Loucy (cell line): ENCODE data around the gene ADGRL3.

Source experiments
- H2AFZ ChIP-seq: fragments of 200-600 bp; sonication (generic); 2 replicates; pipeline ENCODE4 v1.6.0; 2016; ENCODE audit warnings: antibody characterized with exemption, mild to moderate bottlenecking, low read length, moderate library complexity
- H3F3A ChIP-seq: fragments of 200-600 bp; 2 replicates; pipeline ENCODE4 v1.6.0; 2016; ENCODE audit warnings: antibody characterized with exemption, low read depth, mild to moderate bottlenecking
- H3K27me3 ChIP-seq: fragments of 200-600 bp; sonication (generic); 2 replicates; pipeline ENCODE4 v1.6.1; 2014; ENCODE audit warnings: low read length, mild to moderate bottlenecking; ENCODE audit not compliant: insufficient read depth, poor library complexity, severe bottlenecking
- H3K36me3 ChIP-seq: fragments of 200-600 bp; sonication (generic); 2 replicates; pipeline ENCODE4 v1.6.1; 2016; ENCODE audit warnings: low read length; ENCODE audit not compliant: insufficient read depth
- H3K4me1 ChIP-seq: fragments of 200-600 bp; sonication (generic); 2 replicates; pipeline ENCODE4 v1.5.1; 2014; ENCODE audit warnings: low read length, mild to moderate bottlenecking; ENCODE audit not compliant: insufficient read depth, poor library complexity, severe bottlenecking
- H3K4me2 ChIP-seq: fragments of 200-600 bp; sonication (generic); 2 replicates; pipeline ENCODE4 v1.6.0; 2014; ENCODE audit warnings: antibody characterized with exemption, low read length, low read depth, mild to moderate bottlenecking; ENCODE audit not compliant: poor library complexity, severe bottlenecking
- H3K4me3 ChIP-seq: fragments of 200-600 bp; sonication (generic); 2 replicates; pipeline ENCODE4 v1.5.1; 2014; ENCODE audit warnings: low read length, mild to moderate bottlenecking, mixed read lengths; ENCODE audit not compliant: poor library complexity, severe bottlenecking
- H3K79me2 ChIP-seq: fragments of 200-600 bp; sonication (generic); 2 replicates; pipeline ENCODE4 v1.6.1; 2014; ENCODE audit warnings: low read length; ENCODE audit not compliant: insufficient read depth
- H3K9ac ChIP-seq: fragments of 200-600 bp; sonication (generic); 2 replicates; pipeline ENCODE4 v1.6.0; 2014; ENCODE audit warnings: mild to moderate bottlenecking, low read depth, low read length, moderate library complexity; ENCODE audit not compliant: poor library complexity, severe bottlenecking
- H3K9me2 ChIP-seq: fragments of 200-600 bp; sonication (generic); replicated peaks from 2 replicates; pipeline ENCODE4 v1.6.1; 2016; ENCODE audit warnings: low read depth, low read length, mixed read lengths
- H3K9me3 ChIP-seq: fragments of 200-600 bp; sonication (generic); 2 replicates; pipeline ENCODE4 v1.6.1; 2014; ENCODE audit warnings: mild to moderate bottlenecking, antibody characterized with exemption, low read length, low read depth; ENCODE audit not compliant: insufficient read depth
- H4K20me1 ChIP-seq: fragments of 200-600 bp; sonication (generic); 2 replicates; pipeline ENCODE4 v1.6.0; 2014; ENCODE audit warnings: antibody characterized with exemption, low read length, mild to moderate bottlenecking; ENCODE audit not compliant: insufficient read depth, poor library complexity, severe bottlenecking
- CTCF ChIP-seq: fragments of 200-600 bp; sonication (generic); conservative IDR thresholded peaks from 2 replicates; pipeline ENCODE4 v1.5.1; 2014; ENCODE audit warnings: mild to moderate bottlenecking, antibody characterized with exemption, low read length
- EZH2phosphoT487 ChIP-seq: fragments of 200-600 bp; IDR thresholded peaks from 2 replicates; pipeline ENCODE4 v1.6.1; 2018; ENCODE audit warnings: antibody characterized with exemption, mild to moderate bottlenecking, moderate library complexity, borderline replicate concordance

The ADGRL3 gene

GRCh38 chr4:61185288-61185687 lies 14.8 kb upstream of the ADGRL3 start:
- TF ChIP-seq EZH2phosphoT487 (no peak), CTCF (no peak)

GRCh38 chr4:61192392-61192791 lies 7.7 kb upstream of the ADGRL3 start:
- H3K27me3 ChIP-seq = no peaks in the 10 kb centered on the region
- H3K4me2 ChIP-seq = no peak overlapping the region
- H3K9ac ChIP-seq = no peak overlapping the region
- H3K4me1 ChIP-seq = no peaks in the 10 kb centered on the region
- no peaks in the 10 kb centered on the region for H3K9me3 ChIP-seq
- no peaks in the 10 kb centered on the region for H3K79me2 ChIP-seq
- H3K36me3 ChIP-seq = no peaks in the 10 kb centered on the region
- H3K9me2 ChIP-seq = no peaks in the 10 kb centered on the region
- H4K20me1 ChIP-seq = no peaks in the 10 kb centered on the region
- no peak overlapping the region for H2AFZ ChIP-seq
- no peaks in the 10 kb centered on the region for H3F3A ChIP-seq
- no peak overlapping the region for H3K4me3 ChIP-seq
- TF ChIP-seq EZH2phosphoT487 (no peak), CTCF (no peak)

More at GRCh38 chr4:61185288-61185687, 14.8 kb upstream of the ADGRL3 start:
- no peaks in the 10 kb centered on the region for H3K27me3 ChIP-seq
- H3K4me1 ChIP-seq = no peaks in the 10 kb centered on the region
- H3K9me2 ChIP-seq = no peaks in the 10 kb centered on the region
- no peaks in the 10 kb centered on the region for H4K20me1 ChIP-seq
- no peak overlapping the region for H3K9ac ChIP-seq
- H3K36me3 ChIP-seq = no peaks in the 10 kb centered on the region
- H3K9me3 ChIP-seq = no peaks in the 10 kb centered on the region
- H3F3A ChIP-seq = no peaks in the 10 kb centered on the region
- no peak overlapping the region for H3K4me2 ChIP-seq
- H3K4me3 ChIP-seq = no peak overlapping the region
- H2AFZ ChIP-seq = no peak overlapping the region
- H3K79me2 ChIP-seq = no peaks in the 10 kb centered on the region

- Histone ChIP-seq H3K4me1 (no peaks in the 10 kb centered on the region), H3K9me3 (no peaks in the 10 kb centered on the region), H3K9me2 (no peaks in the 10 kb centered on the region), H3K79me2 (no peaks in the 10 kb centered on the region), H3K9ac (no peak overlapping the region), H3K4me2 (no peak overlapping the region), H3F3A (no peaks in the 10 kb centered on the region), H3K27me3 (no peaks in the 10 kb centered on the region), H3K4me3 (no peak overlapping the region), H3K36me3 (no peaks in the 10 kb centered on the region), H2AFZ (no peak overlapping the region), H4K20me1 (no peaks in the 10 kb centered on the region)
- TF ChIP-seq EZH2phosphoT487 = no peak
These were observed 6.3 kb upstream of the ADGRL3 start for GRCh38 chr4:61193863-61194262.

- no peak overlapping the region for H3K4me2 ChIP-seq
- no peaks in the 10 kb centered on the region for H3K36me3 ChIP-seq
- H3K9ac ChIP-seq = no peak overlapping the region
- no peaks in the 10 kb centered on the region for H3K79me2 ChIP-seq
- H3K4me1 ChIP-seq = no peaks in the 10 kb centered on the region
- no peaks in the 10 kb centered on the region for H3K9me2 ChIP-seq
- no peak overlapping the region for H2AFZ ChIP-seq
- TF ChIP-seq EZH2phosphoT487 = no peak
- no peak for TF ChIP-seq CTCF
- H3K27me3 ChIP-seq = no peaks in the 10 kb centered on the region
- no peaks in the 10 kb centered on the region for H4K20me1 ChIP-seq
- no peaks in the 10 kb centered on the region for H3F3A ChIP-seq
- no peak overlapping the region for H3K4me3 ChIP-seq
- H3K9me3 ChIP-seq = no peaks in the 10 kb centered on the region
These were observed 5.6 kb upstream of the ADGRL3 start for GRCh38 chr4:61194571-61194970.
